Left cardiac atrium (tissue), 4 donors: ENCODE data around the gene HEATR5A. TPM values are rescaled to one million over a fixed set of nuclear protein-coding genes. Genes with fewer than 3 reads are reported as not detected.
"Not testable (repeated sequence)": the region's sequence is repeated elsewhere in the genome, so short reads cannot be mapped to it uniquely, and the experiment has no call there.

Experiments used
- ATAC-seq, 2 donors: fragments of 200-7000 bp; cut with Tn5 transposase; one replicate each; pipeline ENCODE4 v1.9.1; 2020; ENCODE audit warnings: mild to moderate bottlenecking in 2 of 2, moderate library complexity in 2 of 2
- DNase-seq: peaks from one replicate; pipeline ENCODE4 v3.0.0-alpha.2; 2020
- intact Hi-C, 2 donors: fragments of 100-400 bp; cut with DNase I; formaldehyde crosslinking; loops; one replicate each; pipeline versions ENCODE4 v1.14.1 to v1.15.1; 2022 to 2023
- total RNA-seq, 2 donors: library from RNA; stranded (reverse); fragmentation: NEBNext Ultra II Directional; extraction: Animal tissue kit (Norgen Biotek cat#: 25700); gene quantifications; one replicate each; pipeline ENCODE4 v1.2.1, GENCODE V29; 2021
- donor health status: DM: no; HTN: yes; CAD: no.
- donor health status: DM: no; HTN: yes; CAD: no; lungs with severe emphysema.
- donor health status: DM: yes; HTN: yes; CAD: no.
- donor health status: Dilated cardiomyopathy.

HEATR5A gene
- total RNA-seq, 2 donors from 2014 or later, result 42.4 to 46.6 TPM

DNA sequence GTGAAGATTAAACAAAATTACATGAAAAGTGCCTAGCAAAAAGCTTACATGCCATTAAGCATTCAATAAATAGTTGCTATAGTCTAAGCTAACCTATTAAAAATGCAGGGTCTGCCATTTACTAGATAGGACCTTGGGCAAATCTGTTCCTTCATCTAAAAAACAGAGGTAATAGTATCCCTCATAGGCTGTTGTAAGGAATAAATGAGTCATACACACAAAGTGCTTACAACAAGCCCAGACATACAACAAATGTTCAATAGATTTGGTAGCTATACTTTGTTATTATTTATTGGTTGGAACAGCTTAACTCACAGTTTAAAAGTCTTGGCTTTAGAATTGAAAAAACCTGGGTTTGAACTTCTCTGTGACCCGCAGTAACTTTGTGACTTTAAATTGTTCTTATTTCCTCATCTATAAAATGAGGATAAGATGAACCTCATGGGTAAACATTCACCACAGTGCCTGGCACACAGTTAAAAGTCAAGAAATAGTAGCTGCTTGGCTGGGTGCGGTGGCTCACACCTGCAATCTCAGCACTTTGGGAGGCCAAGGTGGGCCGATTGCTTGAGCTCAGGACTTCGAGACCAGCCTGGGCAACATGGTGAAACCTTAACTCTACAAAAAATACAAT, 24.7 kb downstream of the HEATR5A start:
- ATAC-seq (no peak), DNase-seq (no peak)
- intact Hi-C loops, result no loop called here

DNA sequence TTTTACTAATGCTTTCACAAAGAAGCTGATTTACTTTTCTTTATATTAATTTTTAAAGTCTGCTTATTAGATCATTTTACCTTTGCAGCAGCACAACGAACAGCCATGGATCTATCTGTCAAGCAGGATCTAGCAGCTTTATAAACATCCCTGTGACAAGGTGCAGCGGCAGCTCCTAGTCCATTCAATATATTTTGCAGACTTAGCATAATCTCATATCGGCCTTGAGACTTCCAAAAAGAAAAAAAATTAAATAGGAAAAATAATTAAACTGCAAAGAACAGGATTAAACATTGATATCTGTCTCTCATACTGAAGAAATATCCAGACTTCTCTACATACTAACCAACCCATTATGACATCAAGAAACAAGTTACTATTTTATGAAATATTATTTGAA, 25.2 kb downstream of the HEATR5A start:
- ATAC-seq, result no peak
- intact Hi-C loops, result no loop called here
- no peak for DNase-seq

DNA sequence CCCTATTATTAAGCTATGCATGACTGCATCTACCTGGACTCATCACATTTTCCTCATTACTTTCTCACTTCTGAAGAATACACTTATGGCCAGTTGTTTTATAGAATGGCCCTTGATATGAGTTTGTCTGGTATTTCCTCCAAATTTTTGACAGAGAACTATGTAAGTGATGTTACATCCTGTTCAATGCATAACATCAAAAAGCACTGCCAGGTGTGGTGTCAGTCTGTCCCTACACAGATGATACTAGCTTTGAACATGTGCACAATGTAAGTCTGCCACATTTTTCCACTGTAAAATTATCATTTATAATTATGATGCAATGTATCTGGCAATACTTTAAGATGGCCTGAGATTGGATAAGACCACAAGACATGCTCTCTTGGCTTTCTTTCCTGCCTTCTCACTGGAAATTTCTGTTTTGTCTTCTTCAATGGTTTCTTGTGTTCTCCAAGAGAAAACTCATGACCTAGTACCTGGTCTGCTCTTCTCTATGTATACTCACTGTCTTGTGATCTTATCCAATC, 28.3 kb downstream of the HEATR5A start:
- DNase-seq (no peak), ATAC-seq (no peak)
- intact Hi-C loops, result no loop called here

DNA sequence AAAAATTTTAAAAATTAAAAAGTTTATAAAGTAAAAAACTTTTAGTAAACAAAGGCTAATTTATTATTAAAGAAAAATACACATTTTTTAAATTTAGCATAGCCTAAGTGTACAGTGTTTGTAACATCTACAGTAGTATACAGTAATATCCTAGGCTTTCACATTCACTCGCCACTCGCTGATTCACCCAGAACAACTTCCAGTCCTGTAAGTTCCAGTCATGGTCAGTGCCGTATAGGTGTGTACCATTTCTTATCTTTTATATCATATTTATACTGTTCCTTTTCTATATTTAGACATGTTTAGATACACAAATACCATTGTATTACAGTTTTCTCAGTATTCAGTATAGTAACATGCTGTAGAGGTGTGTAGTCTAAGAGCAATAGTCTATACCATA, 28.9 kb downstream of the HEATR5A start:
- DNase-seq (no peak), ATAC-seq (no peak)
- intact Hi-C loops, result no loop called here

DNA sequence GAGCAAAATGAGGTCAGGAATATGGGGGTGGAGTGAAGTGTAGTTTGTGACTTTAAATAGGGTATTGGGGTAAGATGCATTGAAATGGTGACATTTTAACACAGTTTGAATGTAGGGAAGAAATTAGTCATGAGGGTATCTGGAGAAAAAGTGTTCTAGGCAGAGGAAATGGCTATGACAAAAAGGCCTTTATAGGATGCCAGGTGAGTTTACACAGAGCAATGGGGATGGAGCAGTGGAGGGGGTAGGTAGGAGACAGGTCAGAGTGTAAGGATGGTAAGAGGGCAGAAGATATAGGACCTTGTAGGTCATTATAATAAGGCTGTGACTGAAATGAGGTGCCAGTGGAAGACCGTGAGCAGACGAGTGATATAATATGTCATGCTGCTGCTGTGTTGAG, 30.4 kb downstream of the HEATR5A start:
- intact Hi-C loops, result no loop called here
- DNase-seq (no peak), ATAC-seq (no peak)

DNA sequence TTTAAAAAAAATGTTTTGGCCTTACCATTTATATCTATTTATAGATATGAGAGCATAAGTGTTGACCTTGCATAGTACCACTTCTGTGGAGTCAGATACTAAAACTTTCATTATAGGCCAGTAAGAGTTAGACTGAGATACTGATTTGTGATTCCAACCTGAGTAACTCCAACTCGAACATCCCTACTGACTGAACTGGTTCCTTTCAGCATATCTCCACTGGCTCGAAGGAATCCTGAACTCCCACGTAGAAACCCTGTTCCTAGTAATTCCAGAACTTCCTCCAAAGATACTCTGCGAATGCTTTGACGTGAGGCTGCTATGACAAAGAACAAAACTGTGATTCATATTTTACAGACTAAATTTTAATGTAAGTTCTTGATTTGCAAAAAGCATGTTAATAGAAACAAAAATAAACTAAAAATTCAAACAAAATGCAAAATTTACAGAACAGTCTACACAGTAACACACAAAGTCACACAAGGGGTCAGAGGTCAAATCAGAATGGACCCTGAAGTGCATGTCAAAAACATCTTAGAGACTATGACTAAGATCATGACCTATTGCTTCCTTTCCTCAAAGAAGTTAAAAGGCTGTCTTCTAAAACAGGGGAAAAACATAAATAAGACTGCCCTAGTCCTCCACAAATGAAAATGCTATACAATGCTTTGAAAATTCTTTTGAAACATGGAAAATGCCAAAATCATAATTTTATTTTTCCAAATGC, 31.5 kb downstream of the HEATR5A start:
- intact Hi-C loops, result no loop called here

DNA sequence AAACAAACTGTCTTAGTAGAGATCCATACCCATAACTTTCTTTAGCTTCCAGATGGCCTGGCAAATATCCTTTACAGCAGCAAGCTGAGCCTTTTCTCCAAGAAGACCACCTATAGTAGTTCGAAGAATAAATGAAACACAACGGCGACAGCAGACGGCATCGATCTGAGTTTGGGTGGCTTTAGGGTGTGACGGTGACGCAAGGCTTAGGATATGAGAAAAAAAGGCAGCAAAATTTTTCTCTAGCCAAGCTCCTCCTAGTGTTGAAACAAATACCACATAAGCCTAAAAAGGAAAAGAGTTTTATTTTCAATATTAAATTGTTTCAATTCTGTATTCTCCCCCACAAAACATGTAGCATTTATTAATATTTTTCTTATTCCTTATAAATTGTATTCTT, 33.3 kb downstream of the HEATR5A start:
- intact Hi-C loops, result no loop called here
- ATAC-seq (no peak), DNase-seq (no peak)

More for the DNA sequence above, 31.5 kb downstream of the HEATR5A start:
- peak; percentile 50 to 89 for ATAC-seq
- no peak for DNase-seq

DNA sequence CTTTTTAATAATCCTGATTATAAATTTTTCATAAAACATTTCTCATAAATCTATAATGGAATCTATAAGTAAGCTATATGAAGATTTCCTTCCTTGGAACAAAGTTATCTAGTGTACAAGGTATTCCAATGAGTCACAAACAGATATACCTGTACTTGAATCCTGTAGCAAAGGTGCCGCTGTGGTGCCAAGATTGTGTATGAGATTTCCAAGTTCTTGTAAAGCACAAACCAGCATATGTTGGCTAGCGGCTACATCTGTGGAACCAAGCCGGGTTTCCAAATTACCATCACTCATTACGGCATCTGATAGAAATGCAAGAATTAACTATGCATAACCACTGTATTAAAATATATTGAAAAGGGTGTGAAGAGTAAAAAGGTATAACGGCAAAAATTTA, 34.1 kb downstream of the HEATR5A start:
- DNase-seq, result no peak
- no peak for ATAC-seq
- intact Hi-C loops, result no loop called here

DNA sequence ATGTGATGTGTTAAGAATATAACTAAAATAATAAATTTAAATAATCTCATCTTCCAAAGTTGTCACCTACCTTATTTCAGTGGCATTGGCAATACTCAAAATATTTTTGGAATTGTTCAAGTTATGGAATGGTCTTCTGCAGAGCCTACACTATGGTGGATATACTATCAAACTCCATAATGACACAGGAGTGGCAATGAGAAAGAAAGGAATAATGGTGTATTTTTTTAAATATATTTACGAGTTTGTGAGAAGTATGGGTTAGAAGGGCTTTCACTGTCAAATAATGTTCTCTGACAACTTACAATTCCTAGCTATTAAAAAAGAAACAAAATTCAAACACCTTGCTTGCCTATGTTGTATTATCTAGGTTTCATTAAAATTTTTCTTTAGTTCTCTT, 38.1 kb downstream of the HEATR5A start:
- DNase-seq, result no peak
- intact Hi-C loops, result no loop called here
- no peak for ATAC-seq

DNA sequence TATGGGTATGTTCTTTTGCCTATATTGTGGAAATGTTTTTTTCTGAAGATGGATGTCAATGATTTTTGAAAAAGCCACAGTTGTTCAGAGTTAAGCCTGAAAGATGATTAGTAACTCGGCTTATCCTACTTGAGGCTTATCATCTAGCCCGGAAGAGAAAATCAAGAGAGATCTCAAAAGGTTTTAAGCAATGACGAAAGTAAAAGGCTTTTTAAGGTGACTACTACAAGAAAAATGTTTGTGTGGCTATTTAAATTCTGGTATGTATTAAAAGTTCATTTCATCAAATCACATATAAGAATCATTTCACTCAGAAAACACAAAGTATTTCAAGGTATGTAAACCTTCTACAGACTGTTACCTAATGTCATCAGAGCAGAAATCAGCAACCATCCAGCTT, 40.2 kb downstream of the HEATR5A start:
- intact Hi-C loops, result no loop called here
- ATAC-seq (no peak), DNase-seq (no peak)

DNA sequence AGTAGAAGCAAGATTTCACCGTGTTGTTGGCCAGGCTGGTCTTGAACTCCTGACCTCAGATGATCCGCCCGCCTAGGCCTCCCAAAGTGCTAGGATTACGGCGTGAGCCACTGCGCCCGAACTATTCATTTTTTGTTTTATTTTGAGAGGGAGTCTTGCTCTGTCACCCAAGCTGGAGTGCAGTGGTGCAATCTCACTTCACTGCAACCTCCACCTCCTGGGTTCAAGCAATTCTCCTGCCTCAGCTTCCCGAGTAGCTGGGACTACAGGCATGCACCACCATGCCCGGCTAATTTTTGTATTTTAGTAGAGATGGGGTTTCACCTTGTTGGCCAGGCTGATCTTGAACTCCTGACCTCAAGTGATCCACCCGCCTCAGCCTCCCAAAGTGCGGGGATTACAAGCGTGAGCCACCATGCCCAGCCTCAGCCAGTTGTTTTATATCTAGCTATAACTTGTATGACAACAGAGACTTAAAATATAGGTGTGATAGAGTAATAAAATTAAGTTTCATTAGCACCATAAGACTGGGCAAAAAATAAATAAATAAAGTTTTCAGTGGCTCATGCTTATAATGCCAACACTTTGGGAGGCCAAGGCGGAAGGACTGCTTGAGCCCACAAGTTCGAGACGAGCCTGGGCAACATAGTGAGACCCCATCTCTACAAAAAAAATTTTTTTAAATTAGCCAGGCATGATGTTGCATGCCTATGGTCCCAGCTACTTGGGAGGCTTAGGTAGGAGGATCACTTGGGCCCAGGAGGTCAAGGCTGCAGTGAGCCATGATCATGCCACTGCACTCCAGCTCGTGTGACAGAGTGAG, 41.0 kb downstream of the HEATR5A start:
- intact Hi-C loops, ATAC-seq: not testable (repeated sequence)

DNA sequence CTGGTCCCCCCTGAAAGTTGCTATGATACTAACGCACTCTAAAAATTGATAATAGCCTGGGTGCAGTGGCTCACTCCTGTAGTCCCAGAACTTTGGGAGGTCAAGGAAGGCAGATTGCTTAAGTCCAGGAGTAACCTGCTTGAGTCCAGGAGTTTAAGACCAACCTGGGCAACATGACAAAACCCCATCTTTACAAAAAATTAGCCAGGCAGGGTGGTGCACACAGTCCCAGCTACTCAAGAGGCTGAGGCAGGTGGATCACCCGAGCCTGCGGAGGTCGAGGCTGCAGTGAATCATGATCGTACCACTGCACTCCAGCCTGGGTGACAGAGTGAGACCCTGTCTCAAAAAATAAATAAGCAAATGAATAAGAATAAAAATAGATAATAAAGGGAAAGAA, 42.9 kb downstream of the HEATR5A start:
- DNase-seq (no peak), ATAC-seq (no peak)
- intact Hi-C loops, result no loop called here

More for the DNA sequence above, 41.0 kb downstream of the HEATR5A start:
- not testable (repeated sequence) for DNase-seq

DNA sequence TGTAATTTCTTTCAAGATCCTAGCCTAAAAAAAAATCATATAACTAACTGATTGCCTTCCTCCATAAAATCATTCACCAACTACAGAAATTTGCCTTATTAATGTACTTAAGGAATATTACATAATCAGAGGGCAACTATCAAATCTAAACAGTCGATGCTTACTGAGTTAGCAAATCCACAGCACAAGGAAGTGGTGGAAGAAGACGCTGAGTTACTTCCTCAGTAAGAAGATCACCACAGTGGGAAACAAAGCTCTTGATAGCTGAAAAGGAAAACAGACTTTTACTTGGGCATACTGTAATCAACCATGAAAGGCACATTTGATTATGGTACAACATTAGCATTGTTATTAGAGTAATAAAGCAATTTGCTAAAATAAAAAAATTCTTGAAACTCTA, 48.7 kb downstream of the HEATR5A start:
- intact Hi-C loops, result no loop called here
- ATAC-seq, result no peak
- DNase-seq, result no peak

DNA sequence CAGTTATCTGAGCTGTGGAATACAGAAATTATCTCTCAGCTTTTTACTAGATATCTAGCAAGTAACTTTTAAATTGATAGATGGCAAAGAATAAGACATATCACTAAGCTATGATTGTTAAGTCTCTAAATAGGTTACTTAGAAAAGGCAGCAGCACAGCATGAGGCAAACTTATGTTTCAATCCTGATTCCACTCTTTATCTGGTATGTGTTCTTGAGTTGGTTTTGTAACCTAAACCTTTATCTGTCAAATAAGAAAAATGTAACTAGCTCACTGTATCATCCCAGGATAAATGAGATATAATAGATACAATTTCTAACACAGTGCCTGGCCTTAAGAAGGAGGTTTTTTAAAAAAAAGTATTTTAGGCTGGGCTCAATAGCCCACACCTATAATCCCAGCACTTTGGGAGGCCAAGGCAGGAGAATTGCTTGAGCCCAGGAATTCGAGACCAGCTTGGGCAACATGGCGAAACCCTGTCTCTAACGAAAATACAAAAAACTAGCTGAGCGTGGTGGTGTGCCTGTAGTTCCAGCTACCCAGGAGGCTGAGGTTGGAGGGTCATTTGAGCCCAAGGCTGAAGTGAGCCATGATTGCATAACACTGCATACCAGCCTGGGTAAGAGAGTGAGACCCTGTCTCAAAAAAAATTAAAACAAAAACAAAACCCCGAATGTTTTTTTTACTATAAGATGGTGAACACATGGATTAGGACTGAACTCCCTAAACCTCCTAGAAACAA, 56.8 kb downstream of the HEATR5A start:
- ATAC-seq (no peak), DNase-seq (no peak)

DNA sequence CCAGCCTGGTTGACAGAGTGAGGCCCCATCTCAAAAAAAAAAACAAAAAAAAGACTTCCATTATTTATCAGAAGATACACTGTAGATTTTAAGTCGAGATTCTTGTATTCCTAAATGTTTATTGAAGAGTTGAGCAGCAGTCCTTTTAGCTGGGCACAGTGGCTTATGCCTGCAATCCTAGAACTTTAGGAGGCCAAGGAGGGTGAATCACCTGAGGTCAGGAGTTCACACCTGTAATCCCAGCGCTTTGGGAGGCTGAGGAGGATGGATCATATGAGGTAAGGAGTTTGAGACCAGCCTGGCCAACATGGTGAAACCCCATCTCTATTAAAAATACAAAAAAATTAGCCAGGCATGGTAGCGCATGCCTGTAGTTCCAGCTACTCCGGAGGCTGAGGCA, 57.6 kb downstream of the HEATR5A start:
- intact Hi-C loops, result no loop called here
- DNase-seq (no peak), ATAC-seq (no peak)

More for the DNA sequence above, 56.8 kb downstream of the HEATR5A start:
- intact Hi-C loops, result no loop called here

DNA sequence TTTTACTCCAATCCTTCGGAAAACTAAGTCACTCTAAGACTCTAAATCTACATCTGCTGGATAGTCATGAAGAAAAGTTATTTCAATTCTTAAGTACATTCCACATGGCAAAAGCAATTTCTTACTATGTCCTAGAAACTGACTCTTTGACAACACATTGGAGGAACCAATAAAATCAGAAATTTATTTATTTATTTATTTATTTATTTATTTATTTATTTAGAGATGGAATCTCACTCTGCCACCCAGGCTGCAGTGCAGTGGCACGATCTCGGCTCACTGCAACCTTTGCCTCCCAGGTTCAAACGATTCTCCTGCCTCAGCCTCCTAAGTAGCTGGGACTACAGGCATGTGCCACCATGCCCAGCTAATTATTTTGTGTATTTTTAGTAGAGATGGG, 58.6 kb downstream of the HEATR5A start:
- intact Hi-C loops, ATAC-seq, DNase-seq: not testable (repeated sequence)

DNA sequence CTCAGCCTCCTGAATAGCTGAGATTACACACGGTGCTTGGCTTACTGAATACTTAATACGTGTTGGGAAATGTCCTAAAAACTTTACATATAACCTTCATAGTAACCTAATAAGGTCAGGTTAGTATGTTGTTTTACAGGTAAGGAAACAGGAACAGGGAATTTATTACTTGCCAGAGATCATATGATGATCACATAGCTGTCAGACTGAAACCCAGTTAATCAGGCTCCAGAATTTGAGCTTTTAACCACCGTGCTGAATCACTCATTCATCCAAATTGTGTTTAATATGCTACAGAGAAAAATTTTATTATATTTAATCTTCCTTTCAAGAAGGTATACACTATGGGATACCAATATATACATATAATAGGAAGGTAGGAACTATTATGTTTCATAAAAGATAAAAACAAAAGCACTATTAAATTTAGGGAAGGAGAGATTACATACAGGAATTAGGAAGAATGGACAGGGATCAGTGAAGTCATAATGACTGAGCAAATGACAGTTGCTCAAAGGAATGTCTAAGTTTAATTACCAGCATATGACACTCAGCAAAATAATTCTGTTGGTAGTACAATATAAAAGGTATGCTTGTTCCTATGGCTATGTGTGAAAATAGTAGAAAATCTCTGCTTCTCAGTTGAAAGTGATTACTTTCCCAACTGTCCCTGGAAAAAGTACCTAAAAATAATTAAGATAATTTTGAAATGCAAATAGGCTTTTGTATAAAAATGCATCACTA, 59.3 kb downstream of the HEATR5A start:
- intact Hi-C loops, result no loop called here
- DNase-seq, result no peak
- ATAC-seq, result no peak

DNA sequence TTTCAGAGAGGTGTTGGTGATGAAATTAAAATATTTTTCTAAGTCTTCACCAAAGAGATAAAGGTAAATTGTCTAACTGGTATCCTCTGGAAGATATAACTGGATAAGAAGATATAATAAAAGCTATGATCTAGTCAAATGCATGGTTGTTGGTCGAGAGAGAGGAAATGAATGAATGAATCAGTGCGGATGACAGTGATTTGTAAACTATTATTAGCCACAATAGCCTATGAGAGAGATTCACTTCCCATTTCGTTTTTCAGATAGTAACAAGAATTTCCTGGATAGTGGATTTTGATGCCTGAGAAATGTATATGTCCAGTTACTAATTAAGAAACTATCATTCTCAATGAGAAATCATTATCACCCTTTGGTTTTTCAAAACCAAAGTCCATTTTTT, 63.1 kb downstream of the HEATR5A start:
- no peak for ATAC-seq
- no peak for DNase-seq
- intact Hi-C loops, result loop anchor here (10.0 kb wide), 2 partner anchors 202 to 222 kb away; no protein-coding TSS in a partner anchor

DNA sequence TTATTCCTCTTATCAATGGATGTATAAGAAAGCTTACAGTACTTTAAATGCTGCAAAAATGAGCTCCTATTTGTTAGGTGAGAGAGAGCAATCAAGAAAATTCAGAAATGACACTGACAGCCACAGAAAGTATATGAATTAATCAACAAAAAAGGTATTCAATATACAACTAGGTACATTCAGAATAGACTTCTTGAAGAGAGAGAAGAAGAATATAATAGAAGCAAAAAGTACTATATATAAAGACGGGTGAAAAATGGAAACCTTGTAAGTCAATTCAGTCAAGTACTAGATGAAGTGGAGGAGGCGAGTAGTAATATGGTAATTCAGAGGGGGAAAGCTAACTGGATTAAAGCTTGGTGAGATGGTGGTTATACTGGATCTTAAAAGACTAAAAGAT, 74.3 kb downstream of the HEATR5A start:
- intact Hi-C loops, result no loop called here
- no peak for ATAC-seq

More for the DNA sequence above, 74.3 kb downstream of the HEATR5A start:
- DNase-seq, result no peak
